CD4-positive, alpha-beta T cell (primary cell): ENCODE measurements around the gene KLHL3. TPM values are rescaled to one million over a fixed set of nuclear protein-coding genes. Genes with fewer than 3 reads are reported as not detected.

ENCODE experiments used
- ATAC-seq: fragments of 200-7000 bp; cut with Tn5 transposase; one replicate; pipeline ENCODE4 v1.10.0; 2022; ENCODE audit warnings: mild to moderate bottlenecking; ENCODE audit not compliant: poor library complexity
- CTCF ChIA-PET: fragments of 350-600 bp; sonication (Branson Sonifier 250); formaldehyde crosslinking; loops from one replicate; lab custom pipeline; 2021; ENCODE audit warnings: antibody characterized with exemption, inconsistent platforms; lab: Charles Lee
- POLR2A ChIA-PET: fragments of 350-600 bp; sonication (Branson Sonifier 250); formaldehyde crosslinking; loops from one replicate; lab custom pipeline; 2021; ENCODE audit warnings: antibody characterized with exemption, inconsistent platforms; lab: Charles Lee
- DNase-seq, 14 experiments: peaks; one replicate each; pipeline ENCODE4 v3.0.0-alpha.2; 2013 to 2020; ENCODE audit warnings: mixed read lengths in 2 of 14
- H3K27ac ChIP-seq, 2 donors: one replicate each; pipeline versions ENCODE4 v1.5.1 to v1.7.0; 2013; ENCODE audit warnings: low read length in 2 of 2, low read depth in 1 of 2, mild to moderate bottlenecking in 1 of 2
- H3K27me3 ChIP-seq, 2 experiments: 1 replicate in 1 of 2; 2 replicates in 1 of 2; pipeline versions ENCODE4 v1.6.1 to v1.7.0; 2013; ENCODE audit warnings: low read length in 2 of 2, control low read depth in 1 of 2, mild to moderate bottlenecking in 1 of 2, moderate library complexity in 1 of 2; ENCODE audit not compliant: insufficient read depth in 2 of 2, control insufficient read depth in 1 of 2
- H3K36me3 ChIP-seq: one replicate; pipeline ENCODE4 v1.6.1; 2013; ENCODE audit warnings: low read length, control low read depth; ENCODE audit not compliant: insufficient read depth
- H3K4me1 ChIP-seq: one replicate; pipeline ENCODE4 v1.6.1; 2013; ENCODE audit warnings: low read length, control low read depth; ENCODE audit not compliant: insufficient read depth
- H3K4me3 ChIP-seq: one replicate; pipeline ENCODE4 v1.5.1; 2013; ENCODE audit warnings: mild to moderate bottlenecking, low read length, moderate library complexity
- H3K9me3 ChIP-seq, 2 experiments: 1 replicate in 1 of 2; 2 replicates in 1 of 2; pipeline versions ENCODE4 v1.6.1 to v1.7.0; 2013; ENCODE audit warnings: low read length in 2 of 2, mild to moderate bottlenecking in 2 of 2, control low read depth in 1 of 2, moderate library complexity in 1 of 2; ENCODE audit not compliant: control insufficient read depth in 1 of 2, insufficient read depth in 1 of 2
- H3K27ac Mint-ChIP-seq: one replicate; pipeline ENCODE4 v1.8.0; 2020; ENCODE audit warnings: mixed read lengths
- H3K27me3 Mint-ChIP-seq: one replicate; pipeline ENCODE4 v1.8.0; 2021; ENCODE audit warnings: mixed read lengths
- H3K36me3 Mint-ChIP-seq: one replicate; pipeline ENCODE4 v1.8.0; 2021; ENCODE audit warnings: low read depth, mixed read lengths
- H3K4me1 Mint-ChIP-seq: one replicate; pipeline ENCODE4 v1.8.0; 2021; ENCODE audit warnings: low read depth, mixed read lengths
- H3K4me3 Mint-ChIP-seq: one replicate; pipeline ENCODE4 v1.8.0; 2020; ENCODE audit warnings: mild to moderate bottlenecking, mixed read lengths
- H3K9me3 Mint-ChIP-seq: one replicate; pipeline ENCODE4 v1.8.0; 2020; ENCODE audit warnings: mixed read lengths
- CTCF ChIP-seq: fragments of 200-600 bp; IDR thresholded peaks from one replicate; pipeline ENCODE4 v1.8.0; 2022; ENCODE audit warnings: antibody characterized with exemption, mild to moderate bottlenecking
- intact Hi-C, 2 experiments: fragments of 100-400 bp; cut with DNase I in 1 of 2; cut with micrococcal nuclease in 1 of 2; formaldehyde crosslinking; loops; one replicate each; pipeline versions ENCODE4 v1.15.1 to v1.9.0; 2023 to 2025; cut with DNase I, micrococcal nuclease
- total RNA-seq, 174 experiments: library from RNA in 2 of 174; stranded (reverse) in 2 of 174; gene quantifications; one replicate each; pipeline ENCODE4 v1.2.3 and lab custom pipeline; 2021 to 2026

The KLHL3 gene
- total RNA-seq, 2 experiments from 2014 or later, result 22.0 to 25.9 TPM

DNA sequence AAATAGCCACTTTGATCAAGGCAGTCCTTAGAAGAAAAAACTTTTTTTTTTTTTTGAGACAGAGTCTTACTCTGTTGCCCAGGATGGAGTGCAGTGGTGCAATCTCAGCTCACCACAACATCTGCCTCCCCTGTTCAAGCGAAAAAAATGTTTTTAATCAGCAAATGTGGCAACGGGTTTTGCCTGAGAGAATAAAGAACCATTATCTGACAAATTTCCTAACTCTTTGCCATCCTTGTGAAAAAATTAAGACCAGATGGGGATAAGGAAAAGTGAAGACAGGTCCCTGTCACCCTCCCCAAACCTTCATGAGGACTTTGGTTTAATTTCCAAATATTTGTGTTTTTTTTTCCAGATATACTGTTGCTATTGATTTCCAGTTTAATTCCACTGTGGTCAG, 129.5 kb downstream of the KLHL3 start:
- H3K4me1 Mint-ChIP-seq, result no peaks in the 10 kb centered on the region
- H3K27me3 Mint-ChIP-seq, result peaks cover 19% of the 10 kb centered on the region
- intact Hi-C loops, result no loop called here
- Histone ChIP-seq H3K9me3 (no peaks in the 10 kb centered on the region), H3K4me1 (no peaks in the 10 kb centered on the region), H3K4me3 (no peak overlapping the region), H3K36me3 (no peaks in the 10 kb centered on the region), H3K27me3 (peaks cover 0 to 4% of the 10 kb centered on the region in 2 experiments), H3K27ac (no peak overlapping the region)
- TF ChIP-seq CTCF, result no peak
- POLR2A ChIA-PET, result no interaction called here
- H3K4me3 Mint-ChIP-seq, result no peak overlapping the region
- H3K27ac Mint-ChIP-seq, result no peak overlapping the region
- no peak for DNase-seq
- no peak for ATAC-seq
- no peaks in the 10 kb centered on the region for H3K36me3 Mint-ChIP-seq
- CTCF ChIA-PET, result no interaction called here
- H3K9me3 Mint-ChIP-seq, result no peaks in the 10 kb centered on the region

DNA sequence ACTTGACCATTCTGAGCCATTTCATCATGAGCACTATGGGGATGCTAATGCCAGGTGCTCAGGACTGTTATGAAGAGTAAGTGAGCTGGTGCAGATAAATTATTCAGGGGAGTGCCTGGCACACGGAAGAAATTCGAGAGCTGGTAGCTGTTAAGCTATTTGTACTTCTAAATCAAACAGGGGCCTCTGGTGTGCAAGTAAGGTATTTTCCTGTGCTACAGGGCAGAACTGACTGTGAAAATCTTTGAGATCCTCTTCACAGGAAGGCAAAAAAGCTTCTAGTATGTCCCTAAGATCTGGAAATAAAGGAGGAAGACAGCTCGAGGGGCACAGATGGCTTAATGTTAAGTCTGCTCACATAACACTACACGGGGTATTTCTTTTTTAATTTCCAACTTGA, 130.5 kb downstream of the KLHL3 start:
- Mint-ChIP-seq H3K4me3 (no peak overlapping the region), H3K36me3 (no peaks in the 10 kb centered on the region), H3K27ac (no peak overlapping the region), H3K27me3 (peaks cover 25% of the 10 kb centered on the region), H3K9me3 (no peaks in the 10 kb centered on the region), H3K4me1 (no peaks in the 10 kb centered on the region)
- Histone ChIP-seq H3K27me3 (peaks cover 0 to 4% of the 10 kb centered on the region in 2 experiments), H3K36me3 (no peaks in the 10 kb centered on the region), H3K4me3 (no peak overlapping the region), H3K4me1 (no peaks in the 10 kb centered on the region), H3K9me3 (no peaks in the 10 kb centered on the region), H3K27ac (no peak overlapping the region)
- intact Hi-C loops, result no loop called here
- POLR2A ChIA-PET, result no interaction called here
- no peak for ATAC-seq
- no peak for TF ChIP-seq CTCF
- DNase-seq, result no peak
- CTCF ChIA-PET, result no interaction called here

GRCh38 chr5:137604348-137605095, 131.4 kb downstream of the KLHL3 start:
- intact Hi-C loops, result no loop called here
- peaks cover 27% of the 10 kb centered on the region for H3K27me3 Mint-ChIP-seq
- H3K4me3 Mint-ChIP-seq, result no peak overlapping the region
- Histone ChIP-seq H3K4me3 (no peak overlapping the region), H3K27ac (no peak overlapping the region), H3K9me3 (no peaks in the 10 kb centered on the region), H3K4me1 (no peaks in the 10 kb centered on the region), H3K27me3 (peaks cover 0 to 7% of the 10 kb centered on the region in 2 experiments), H3K36me3 (no peaks in the 10 kb centered on the region)
- no peak for ATAC-seq
- no peaks in the 10 kb centered on the region for H3K4me1 Mint-ChIP-seq
- no peak overlapping the region for H3K27ac Mint-ChIP-seq
- ChIA-PET POLR2A (no interaction called here), CTCF (no interaction called here)
- H3K36me3 Mint-ChIP-seq, result no peaks in the 10 kb centered on the region
- H3K9me3 Mint-ChIP-seq, result no peaks in the 10 kb centered on the region
- no peak for DNase-seq
- no peak for TF ChIP-seq CTCF
